Neutrophil (primary cell): ENCODE data around the gene BCAP29.

Source experiments
- H3K27ac ChIP-seq: fragments of 200-600 bp; sonication (generic); 2 replicates; pipeline ENCODE4 v1.5.1; 2016; ENCODE audit warnings: mild to moderate bottlenecking, moderate library complexity
- H3K27me3 ChIP-seq: fragments of 200-600 bp; sonication (generic); 2 replicates; pipeline ENCODE4 v1.6.0; 2016; ENCODE audit warnings: mild to moderate bottlenecking
- H3K36me3 ChIP-seq: fragments of 200-600 bp; sonication (generic); 2 replicates; pipeline ENCODE4 v1.5.1; 2017
- H3K4me1 ChIP-seq, 2 experiments: fragments of 200-600 bp in 1 of 2; sonication (generic) in 1 of 2; 1 replicate in 1 of 2; 2 replicates in 1 of 2; pipeline versions ENCODE4 v1.5.1 to v1.6.1; 2013 to 2016; ENCODE audit warnings: low read depth in 1 of 2, low read length in 1 of 2, mild to moderate bottlenecking in 1 of 2, moderate library complexity in 1 of 2; ENCODE audit not compliant: control insufficient read depth in 1 of 2, insufficient read depth in 1 of 2
- H3K4me3 ChIP-seq, 2 experiments: fragments of 200-600 bp in 1 of 2; sonication (generic) in 1 of 2; 1 replicate in 1 of 2; 2 replicates in 1 of 2; pipeline ENCODE4 v1.5.1; 2013 to 2016; ENCODE audit warnings: low read depth in 1 of 2, low read length in 1 of 2, mild to moderate bottlenecking in 1 of 2, moderate library complexity in 1 of 2
- H3K9me3 ChIP-seq: fragments of 200-600 bp; sonication (generic); 2 replicates; pipeline ENCODE4 v1.5.1; 2016
- CTCF ChIP-seq: fragments of 200-600 bp; sonication (generic); IDR thresholded peaks from 2 replicates; pipeline ENCODE4 v1.5.1; 2016; ENCODE audit warnings: antibody characterized with exemption

The BCAP29 gene

GRCh38 chr7:107605218-107605815, 25.3 kb downstream of the BCAP29 start:
- Histone ChIP-seq H3K9me3 (no peaks in the 10 kb centered on the region), H3K27ac (no peak overlapping the region), H3K36me3 (peaks cover 25% of the 10 kb centered on the region), H3K4me1 (no peaks in the 10 kb centered on the region), H3K4me3 (no peak overlapping the region), H3K27me3 (no peaks in the 10 kb centered on the region)
- TF ChIP-seq CTCF = no peak

GRCh38 chr7:107606303-107606702, 26.3 kb downstream of the BCAP29 start:
- Histone ChIP-seq H3K27ac (no peak overlapping the region), H3K4me3 (no peak overlapping the region), H3K4me1 (no peaks in the 10 kb centered on the region), H3K27me3 (no peaks in the 10 kb centered on the region), H3K9me3 (no peaks in the 10 kb centered on the region), H3K36me3 (peaks cover 22% of the 10 kb centered on the region)
- TF ChIP-seq CTCF = no peak

GRCh38 chr7:107609811-107610261, 29.8 kb downstream of the BCAP29 start:
- H3K36me3 ChIP-seq = peaks cover 27% of the 10 kb centered on the region
- TF ChIP-seq CTCF = no peak
- H3K4me3 ChIP-seq = no peak overlapping the region

GRCh38 chr7:107610323-107610722, 30.3 kb downstream of the BCAP29 start:
- peaks cover 32% of the 10 kb centered on the region for H3K36me3 ChIP-seq
- H3K4me1 ChIP-seq = no peaks in the 10 kb centered on the region
- no peaks in the 10 kb centered on the region for H3K27me3 ChIP-seq
- H3K27ac ChIP-seq = no peak overlapping the region
- no peaks in the 10 kb centered on the region for H3K9me3 ChIP-seq
- no peak overlapping the region for H3K4me3 ChIP-seq
- no peak for TF ChIP-seq CTCF

More at GRCh38 chr7:107609811-107610261, 29.8 kb downstream of the BCAP29 start:
- Histone ChIP-seq H3K27me3 (no peaks in the 10 kb centered on the region), H3K9me3 (no peaks in the 10 kb centered on the region), H3K4me1 (no peaks in the 10 kb centered on the region), H3K27ac (no peak overlapping the region)

GRCh38 chr7:107613439-107613838, 33.4 kb downstream of the BCAP29 start:
- H3K27me3 ChIP-seq = no peaks in the 10 kb centered on the region
- no peaks in the 10 kb centered on the region for H3K9me3 ChIP-seq
- H3K36me3 ChIP-seq = peaks cover 51% of the 10 kb centered on the region
- H3K27ac ChIP-seq = no peak overlapping the region
- H3K4me1 ChIP-seq = no peaks in the 10 kb centered on the region
- no peak overlapping the region for H3K4me3 ChIP-seq
- no peak for TF ChIP-seq CTCF
